GM23338 (cell line): ENCODE measurements around the gene PRDM1.

Source experiments
- CREB1 ChIP-seq: fragments of 250-450 bp; sonication (Bioruptor Pico); IDR thresholded peaks from 2 replicates; pipeline ENCODE4 v1.5.0; 2020; ENCODE audit warnings: low read depth, mild to moderate bottlenecking, moderate library complexity
- CTCF ChIP-seq, 2 experiments: fragments of 200-600 bp in 1 of 2; sonication (generic) in 1 of 2; conservative IDR thresholded peaks; 2 replicates each; pipeline versions ENCODE4 v1.5.1 to v1.6.1; 2016 to 2017; ENCODE audit warnings: antibody characterized with exemption in 2 of 2, low read depth in 2 of 2, mild to moderate bottlenecking in 2 of 2, moderate library complexity in 1 of 2
- ETS1 ChIP-seq: IDR thresholded peaks from 2 replicates; pipeline ENCODE4 v1.6.1; 2016; ENCODE audit warnings: antibody characterized with exemption
- EZH2 ChIP-seq: fragments of 200-600 bp; sonication (generic); IDR thresholded peaks from one replicate; pipeline ENCODE4 v1.8.0; 2017; ENCODE audit warnings: antibody characterized with exemption, mild to moderate bottlenecking, low read depth; ENCODE audit not compliant: unreplicated experiment
- EZH2phosphoT487 ChIP-seq: fragments of 200-600 bp; sonication (generic); IDR thresholded peaks from one replicate; pipeline ENCODE4 v1.8.1; 2018; ENCODE audit warnings: antibody characterized with exemption; ENCODE audit not compliant: unreplicated experiment
- JUNB ChIP-seq: IDR thresholded peaks from one replicate; pipeline ENCODE4 v1.6.1; 2016; ENCODE audit warnings: antibody characterized with exemption; ENCODE audit not compliant: unreplicated experiment
- NANOG ChIP-seq: IDR thresholded peaks from 2 replicates; pipeline ENCODE4 v1.6.1; 2016; ENCODE audit warnings: antibody characterized with exemption, borderline replicate concordance
- POLR2AphosphoS5 ChIP-seq: IDR thresholded peaks from 2 replicates; pipeline ENCODE4 v1.6.1; 2016; ENCODE audit warnings: antibody characterized with exemption, low read depth
- REST ChIP-seq: IDR thresholded peaks from one replicate; pipeline ENCODE4 v1.6.1; 2018; ENCODE audit warnings: antibody characterized with exemption; ENCODE audit not compliant: unreplicated experiment
- ZNF331 ChIP-seq: fragments of 250-450 bp; sonication (Bioruptor Pico); IDR thresholded peaks from 2 replicates; pipeline ENCODE4 v1.5.0; 2020; ENCODE audit warnings: low read depth, mild to moderate bottlenecking, moderate library complexity
- ZNF462 ChIP-seq: fragments of 250-450 bp; sonication (Bioruptor Pico); IDR thresholded peaks from 2 replicates; pipeline ENCODE4 v1.5.0; 2020; ENCODE audit warnings: mild to moderate bottlenecking, moderate library complexity

GRCh38 chr6:106044151-106044550 lies 42.0 kb upstream of the PRDM1 start:
- no peak for TF ChIP-seq EZH2
- TF ChIP-seq CTCF (conservative IDR thresholded peaks at IDR 0.05; ENCODE audit: low read depth in 2 of 2) = no peak
- TF ChIP-seq POLR2AphosphoS5 = no peak
- TF ChIP-seq NANOG = no peak
- TF ChIP-seq JUNB = no peak
- TF ChIP-seq CREB1 (CRISPR knock-in tag) = no peak
- TF ChIP-seq EZH2phosphoT487 = no peak
- no peak for TF ChIP-seq REST
- no peak for TF ChIP-seq ZNF462 (CRISPR knock-in tag)
- TF ChIP-seq ETS1 = no peak
- TF ChIP-seq ZNF331 (CRISPR knock-in tag) = no peak
